Measurements from ENCODE around the gene MUCL3.
A peak's percentile ranks its signal among the peaks of the same experiment; 100 is the strongest.
"Not testable (repeated sequence)": the region's sequence is repeated elsewhere in the genome, so short reads cannot be mapped to it uniquely, and the experiment has no call there.

The MUCL3 gene

DNA sequence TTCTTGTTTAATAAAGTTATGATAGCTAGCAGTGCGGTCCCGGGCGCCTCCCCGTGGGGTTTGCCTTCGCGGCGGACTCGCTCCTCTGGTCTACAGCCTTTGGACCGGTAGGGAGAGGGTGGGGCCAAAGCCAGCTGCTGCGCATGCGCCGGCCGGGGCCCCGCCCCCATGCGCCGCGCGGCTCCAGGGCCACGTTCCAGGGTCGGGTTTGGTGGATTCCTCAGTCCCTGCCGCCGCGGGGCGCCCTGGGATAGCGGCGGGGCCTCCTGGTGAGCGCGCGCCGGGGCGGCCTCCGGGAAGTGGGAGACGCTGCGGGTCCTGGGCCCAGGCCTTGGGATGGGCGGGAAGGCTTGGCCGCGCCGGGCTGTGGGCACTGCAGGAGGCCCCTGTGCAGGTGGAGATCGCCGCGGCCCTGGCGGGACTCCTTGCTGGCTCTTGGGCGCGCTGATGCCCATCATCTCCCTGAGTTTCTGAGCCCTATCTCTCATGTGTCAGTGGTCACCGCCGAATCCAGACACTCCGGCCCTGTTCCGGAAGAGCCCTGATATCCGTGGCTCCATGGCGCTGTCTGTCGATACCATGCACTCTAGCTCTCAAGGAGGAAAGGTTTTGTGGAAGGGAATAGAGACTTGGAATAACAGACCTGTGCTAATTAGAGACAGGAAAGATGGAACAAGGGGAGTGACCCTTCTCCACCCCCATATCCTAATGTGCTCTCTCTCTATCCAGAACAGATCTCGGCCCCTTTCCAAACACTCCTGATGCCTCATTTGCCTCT, 26.5 kb upstream of the MUCL3 start, which contains the start of gene VARS2:
Gene VARS2 (plus strand): TSS at position 163 of the 778 bp plus-strand sequence. CDS start 599 bp downstream, at position 762.
- peak; percentile 92 for DNase-seq

GRCh38 chr6:30914854-30915590, 25.8 kb upstream of the MUCL3 start:
- no peak for DNase-seq

- DNase-seq = peak; percentile 74
Measured at GRCh38 chr6:30915591-30915946, 25.2 kb upstream of the MUCL3 start.

GRCh38 chr6:30917041-30917440, 23.7 kb upstream of the MUCL3 start:
- DNase-seq = no peak

DNA sequence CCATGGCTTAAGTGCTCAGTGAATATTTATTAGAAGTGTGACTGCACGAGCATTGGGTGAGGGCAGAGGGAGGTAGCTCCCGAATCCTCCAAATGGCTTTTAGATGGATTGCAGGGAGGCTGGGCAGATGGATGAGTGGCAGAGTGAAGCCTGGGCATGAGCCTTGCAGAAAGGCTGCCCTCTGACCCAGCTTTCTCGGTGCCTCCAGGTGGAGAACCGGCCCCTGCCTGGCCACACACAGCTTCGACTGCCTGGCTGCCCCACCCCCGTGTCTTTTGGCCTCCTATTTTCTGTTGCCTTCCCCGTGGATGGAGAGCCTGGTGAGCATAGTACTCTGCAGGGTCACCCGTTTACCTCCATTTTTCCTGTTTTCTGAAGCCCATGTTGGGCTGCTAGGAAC, 23.3 kb upstream of the MUCL3 start:
- DNase-seq = no peak

DNA sequence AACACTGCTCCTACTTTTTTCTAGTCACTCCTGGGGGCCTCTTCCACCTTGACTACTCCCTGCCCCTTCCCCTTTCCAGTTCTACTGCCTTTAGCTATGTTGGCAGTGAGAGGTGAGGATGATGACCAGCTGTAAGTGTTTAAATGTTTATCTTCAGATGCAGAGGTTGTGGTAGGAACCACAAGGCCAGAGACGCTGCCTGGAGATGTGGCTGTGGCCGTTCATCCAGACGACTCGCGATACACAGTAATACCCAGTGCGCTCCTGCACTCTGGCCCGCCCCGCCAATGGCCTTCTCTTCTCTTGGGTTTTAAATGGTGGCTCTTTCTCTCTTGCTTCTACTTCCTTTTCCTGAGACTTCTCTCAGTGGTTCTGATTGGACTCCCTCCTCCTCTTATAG, 22.1 kb upstream of the MUCL3 start:
- DNase-seq = no peak

GRCh38 chr6:30922447-30922852, 18.3 kb upstream of the MUCL3 start:
- no peak for DNase-seq

GRCh38 chr6:30924040-30924627, 16.6 kb upstream of the MUCL3 start:
- DNase-seq = not testable (repeated sequence)

DNA sequence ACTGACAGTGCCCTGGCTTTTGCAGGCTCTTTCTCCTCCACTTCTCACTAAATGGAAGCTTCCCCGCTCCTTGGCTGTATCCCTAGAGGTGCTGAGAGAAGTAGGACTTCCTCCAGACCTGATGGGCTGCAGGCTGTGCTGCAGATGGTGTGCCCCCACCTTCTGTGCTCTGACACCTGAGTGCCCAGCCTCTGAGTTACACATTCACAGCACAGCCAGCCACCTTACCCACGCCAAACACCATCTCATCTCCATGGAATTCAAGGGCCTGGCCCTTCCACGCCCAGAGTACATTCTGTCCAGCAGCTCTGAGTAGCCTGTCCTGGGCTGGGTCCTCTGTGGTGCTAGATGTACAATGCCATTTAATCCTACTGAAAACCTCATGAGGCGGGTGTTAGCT, 14.1 kb upstream of the MUCL3 start:
- DNase-seq = no peak

DNA sequence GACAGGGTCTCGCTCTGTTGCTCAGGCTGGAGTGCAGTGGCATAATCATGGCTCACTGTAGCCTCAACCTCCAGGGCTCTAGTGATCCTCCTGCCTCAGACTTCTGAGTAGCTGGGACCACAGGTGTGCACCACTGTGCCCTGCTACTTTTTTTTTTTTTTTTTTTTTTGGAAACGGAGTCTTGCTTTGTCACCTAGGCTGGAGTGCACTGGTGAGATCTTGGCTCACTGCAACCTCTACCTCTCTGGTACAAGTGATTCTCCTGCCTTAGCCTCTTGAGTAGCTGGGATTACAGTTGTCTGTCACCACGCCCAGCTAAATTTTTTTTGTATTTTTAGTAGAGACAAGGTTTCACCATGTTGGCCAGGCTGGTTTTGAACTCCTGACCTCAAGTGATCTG, 13.7 kb upstream of the MUCL3 start:
- not testable (repeated sequence) for DNase-seq

DNA sequence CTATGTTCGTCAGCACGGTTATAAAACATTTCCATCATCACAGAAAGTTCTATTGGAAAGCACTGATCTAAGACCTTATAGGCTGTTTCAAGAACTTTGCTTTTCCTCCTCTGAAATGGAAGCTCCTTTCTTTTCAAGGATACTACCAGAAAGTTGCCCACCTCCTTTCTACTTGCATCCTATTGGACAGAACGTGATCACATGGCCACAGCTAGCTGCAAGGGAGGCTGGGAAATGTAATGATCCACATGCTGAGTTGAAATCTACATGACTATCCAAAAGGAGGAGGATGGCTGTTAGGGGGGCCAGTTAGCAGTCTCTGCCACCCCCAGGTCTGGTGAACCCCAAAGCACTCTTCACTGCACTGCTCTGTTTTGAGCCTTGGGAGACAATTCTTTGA, 12.1 kb upstream of the MUCL3 start:
- DNase-seq = no peak

- DNase-seq = no peak
Measured at GRCh38 chr6:30930506-30930905, 10.3 kb upstream of the MUCL3 start.

- DNase-seq = no peak
Measured at GRCh38 chr6:30931272-30931671, 9.5 kb upstream of the MUCL3 start.

DNA sequence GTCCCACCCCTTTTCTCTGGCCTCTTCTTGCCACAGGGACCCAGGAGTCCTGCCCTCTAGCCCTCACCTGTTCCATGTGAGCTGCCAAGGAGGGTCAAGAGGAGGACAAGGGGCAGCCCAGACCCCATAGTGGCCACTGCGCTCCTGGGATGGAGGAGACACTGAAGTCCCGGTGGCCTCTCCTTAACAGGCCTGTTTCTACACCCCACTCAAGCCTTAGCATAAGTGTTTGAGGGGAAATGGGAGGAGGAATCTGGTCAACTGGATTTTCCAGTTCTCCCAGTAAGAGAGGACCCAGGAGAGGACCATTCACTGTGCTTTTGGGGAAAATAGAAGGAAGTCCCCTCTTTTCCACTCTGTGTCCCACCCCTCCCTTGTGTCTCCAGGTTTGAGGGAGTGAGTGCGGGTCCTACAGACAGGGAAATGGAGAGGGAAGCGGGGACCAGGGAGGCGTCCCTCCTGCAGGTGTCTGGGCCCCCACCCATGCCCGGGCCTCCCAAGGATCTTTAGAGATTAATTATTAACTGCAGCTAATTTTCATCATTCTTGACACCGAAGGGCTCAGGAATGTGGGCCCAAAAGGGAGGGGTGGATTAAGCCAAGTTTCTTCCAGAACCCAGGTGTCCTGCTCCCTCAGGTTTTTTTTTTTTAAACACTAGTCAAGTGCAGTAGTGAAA, 8.7 kb upstream of the MUCL3 start, which contains the start of gene SFTA2:
Gene SFTA2 (minus strand): TSS at position 202 of the 677 bp plus-strand sequence. CDS start 74 bp downstream, at position 128.
- no peak for DNase-seq

DNA sequence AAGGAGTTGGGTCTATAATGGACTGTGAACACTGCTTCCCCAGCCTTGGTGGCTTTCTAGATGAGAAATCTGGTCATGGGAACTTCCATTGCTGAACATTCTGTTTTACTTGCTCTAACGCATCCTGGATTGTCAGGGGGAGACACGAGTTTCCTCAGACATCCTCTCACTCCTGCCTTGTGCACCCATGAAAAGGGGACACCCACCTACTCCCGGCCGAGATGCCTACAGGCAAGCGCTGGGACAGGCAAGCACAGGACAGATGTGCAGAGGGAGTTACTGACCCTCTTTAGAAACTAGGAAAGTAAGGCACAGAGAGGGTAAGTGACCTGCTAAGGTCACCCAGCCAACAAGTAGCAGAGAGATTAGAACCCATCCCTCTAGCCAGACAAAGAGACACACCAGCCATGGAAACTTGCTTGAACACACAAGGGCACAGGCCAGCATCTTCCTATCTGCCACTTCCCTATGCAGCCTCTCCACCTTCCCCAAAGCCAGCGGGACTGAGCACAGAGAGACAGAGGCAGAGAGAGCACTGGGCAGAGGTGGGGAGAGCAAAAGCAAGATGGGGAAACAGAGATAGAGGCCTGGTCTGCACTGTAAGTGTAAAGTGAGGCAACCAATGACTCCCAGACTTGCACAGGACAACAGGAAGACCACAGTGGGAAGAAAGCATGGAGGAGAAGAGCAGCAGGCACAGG, 8.0 kb upstream of the MUCL3 start:
- DNase-seq = no peak

DNA sequence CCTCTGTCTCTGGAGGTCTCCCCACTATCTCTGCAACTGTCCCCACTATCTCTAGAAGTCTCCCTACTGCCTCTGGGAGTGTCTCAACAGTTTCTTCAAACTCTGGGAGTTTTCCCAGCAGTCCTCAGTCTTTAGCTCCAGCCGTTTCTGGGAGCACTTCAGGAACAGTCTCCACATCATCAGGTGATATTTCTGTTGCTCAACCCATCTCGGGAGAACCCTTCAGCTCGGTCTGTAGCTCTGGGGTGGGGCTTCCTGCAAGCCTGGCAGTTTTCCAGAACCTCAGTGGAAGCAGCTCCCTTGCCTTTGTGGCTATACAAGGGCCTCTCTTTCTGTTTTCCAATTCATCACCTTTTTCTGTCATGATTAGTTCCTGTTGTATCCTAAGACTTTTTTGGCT, 5.8 kb upstream of the MUCL3 start:
- peak; percentile 12 for DNase-seq

GRCh38 chr6:30937265-30937664, 3.5 kb upstream of the MUCL3 start:
- DNase-seq = no peak

GRCh38 chr6:30938730-30939129, 2.0 kb upstream of the MUCL3 start:
- no peak for DNase-seq

DNA sequence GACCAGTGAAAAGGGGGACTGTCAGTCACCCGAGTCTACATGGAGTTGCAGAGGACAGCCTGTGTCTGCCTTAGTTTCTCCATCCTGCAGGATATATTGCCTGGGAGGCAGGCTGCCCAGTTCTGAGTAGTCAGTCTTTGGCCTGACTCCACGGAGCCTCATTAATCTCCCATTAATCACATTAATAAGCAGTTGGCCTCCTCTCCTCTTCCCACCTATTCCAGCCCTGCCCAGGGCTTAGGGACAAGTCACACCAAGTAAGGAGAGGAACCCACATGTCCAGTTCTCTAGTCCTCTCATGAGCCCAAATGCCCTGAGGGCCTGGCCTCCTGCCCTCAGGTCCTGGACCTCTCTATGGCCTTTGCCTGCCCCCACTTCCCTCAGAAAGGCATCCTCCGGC, 1.3 kb upstream of the MUCL3 start:
- DNase-seq = no peak

DNA sequence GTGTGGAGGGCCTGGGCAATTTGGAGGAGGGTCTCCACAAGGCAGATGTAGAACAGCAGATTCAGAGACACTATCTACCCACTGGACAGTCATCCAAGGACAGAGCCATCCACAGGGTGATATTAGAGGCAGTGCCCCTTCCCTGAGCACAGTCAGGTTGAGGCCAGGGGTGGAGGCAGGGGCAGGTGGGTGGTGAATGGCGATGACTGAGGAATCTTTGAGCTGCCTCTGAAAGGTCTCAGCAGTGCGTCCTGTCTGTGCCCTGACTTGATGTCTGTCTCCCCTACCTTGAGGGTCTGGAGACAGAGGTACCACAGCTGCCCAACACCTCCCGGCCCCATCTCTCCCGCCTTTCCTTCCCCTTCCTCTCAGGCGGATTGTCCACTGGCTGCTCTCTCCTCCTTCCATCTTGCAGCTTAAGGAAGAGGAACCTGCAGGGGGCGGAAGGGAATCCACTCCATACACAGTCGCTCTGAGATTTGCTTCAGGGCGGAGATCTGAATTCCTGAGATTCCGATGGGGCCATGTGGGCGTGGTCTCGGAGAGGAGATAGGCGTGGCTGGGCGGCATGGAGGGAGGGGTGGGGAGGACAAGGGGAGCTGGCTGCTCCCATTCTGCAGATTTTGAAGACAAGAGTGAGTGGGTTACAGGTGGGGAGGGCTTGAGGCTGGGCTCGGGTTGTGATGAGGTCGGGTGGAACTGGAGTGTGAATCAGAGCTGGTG, 1.7 kb downstream of the MUCL3 start:
- peak; percentile 89 for DNase-seq

- no peak for DNase-seq
Measured at GRCh38 chr6:30944051-30944450, 3.3 kb downstream of the MUCL3 start.

GRCh38 chr6:30945281-30945680, 4.5 kb downstream of the MUCL3 start:
- no peak for DNase-seq

Measured in fibroblast of upper back skin (primary cell).